Measurements from ENCODE around the gene ATRNL1.
"Not testable (repeated sequence)": the region's sequence is repeated elsewhere in the genome, so short reads cannot be mapped to it uniquely, and the experiment has no call there.

The ATRNL1 gene

GRCh38 chr10:115761166-115761565, 668.0 kb downstream of the ATRNL1 start:
- DNase-seq (ENCODE audit: low read depth), result no peak

GRCh38 chr10:115762029-115762428, 668.9 kb downstream of the ATRNL1 start:
- DNase-seq (ENCODE audit: low read depth), result no peak

- DNase-seq (ENCODE audit: low read depth), result no peak
Measured at GRCh38 chr10:115771755-115772154, 678.6 kb downstream of the ATRNL1 start.

- DNase-seq (ENCODE audit: low read depth), result peak; percentile 83
Measured at GRCh38 chr10:115772606-115773005, 679.4 kb downstream of the ATRNL1 start.

- DNase-seq (ENCODE audit: low read depth), result no peak
Measured at GRCh38 chr10:115773832-115774231, 680.7 kb downstream of the ATRNL1 start.

- no peak for DNase-seq (ENCODE audit: low read depth)
Measured at GRCh38 chr10:115774721-115775120, 681.6 kb downstream of the ATRNL1 start.

- no peak for DNase-seq (ENCODE audit: low read depth)
Measured at GRCh38 chr10:115777646-115778045, 684.5 kb downstream of the ATRNL1 start.

- no peak for DNase-seq (ENCODE audit: low read depth)
Measured at GRCh38 chr10:115790220-115790619, 697.1 kb downstream of the ATRNL1 start.

GRCh38 chr10:115795964-115796363, 702.8 kb downstream of the ATRNL1 start:
- DNase-seq (ENCODE audit: low read depth), result no peak

GRCh38 chr10:115801457-115801856, 708.3 kb downstream of the ATRNL1 start:
- no peak for DNase-seq (ENCODE audit: low read depth)

- DNase-seq (ENCODE audit: low read depth), result no peak
Measured at GRCh38 chr10:115801992-115802391, 708.8 kb downstream of the ATRNL1 start.

GRCh38 chr10:115802911-115803310, 709.7 kb downstream of the ATRNL1 start:
- no peak for DNase-seq (ENCODE audit: low read depth)

GRCh38 chr10:115814542-115814941, 721.4 kb downstream of the ATRNL1 start:
- DNase-seq (ENCODE audit: low read depth), result no peak

GRCh38 chr10:115818012-115818411, 724.8 kb downstream of the ATRNL1 start:
- DNase-seq (ENCODE audit: low read depth), result peak; percentile 48

GRCh38 chr10:115826396-115826795, 733.2 kb downstream of the ATRNL1 start:
- peak; percentile 71 for DNase-seq (ENCODE audit: low read depth)

GRCh38 chr10:115827231-115828009, 734.3 kb downstream of the ATRNL1 start:
- peak; percentile 70 for DNase-seq (ENCODE audit: low read depth)

GRCh38 chr10:115828182-115828581, 735.0 kb downstream of the ATRNL1 start:
- DNase-seq (ENCODE audit: low read depth), result not testable (repeated sequence)

GRCh38 chr10:115829521-115830205, 736.5 kb downstream of the ATRNL1 start:
- peak; percentile 54 for DNase-seq (ENCODE audit: low read depth)

- peak; percentile 67 for DNase-seq (ENCODE audit: low read depth)
Measured at GRCh38 chr10:115830265-115830970, 737.3 kb downstream of the ATRNL1 start.

- no peak for DNase-seq (ENCODE audit: low read depth)
Measured at GRCh38 chr10:115831016-115831415, 737.9 kb downstream of the ATRNL1 start.

- DNase-seq (ENCODE audit: low read depth), result no peak
Measured at GRCh38 chr10:115833119-115833518, 740.0 kb downstream of the ATRNL1 start.

- no peak for DNase-seq (ENCODE audit: low read depth)
Measured at GRCh38 chr10:115844591-115844990, 751.4 kb downstream of the ATRNL1 start.

- no peak for DNase-seq (ENCODE audit: low read depth)
Measured at GRCh38 chr10:115845921-115846320, 752.8 kb downstream of the ATRNL1 start.

Measured in ELR (cell line).